A549 (cell line): ENCODE data around the gene SPATA46. TPM values are rescaled to one million over a fixed set of nuclear protein-coding genes. Genes with fewer than 3 reads are reported as not detected.

Experiments used
- ATAC-seq, 2 experiments: fragments of 200-7000 bp in 1 of 2; fragments of >200 bp in 1 of 2; cut with Nextera tagmentation in 1 of 2; cut with Tn5 transposase in 1 of 2; 3 replicates each; pipeline versions ENCODE4 v1.8.0 to v1.9.1; 2018 to 2020; ENCODE audit warnings: mild to moderate bottlenecking in 1 of 2, moderate library complexity in 1 of 2
- CTCF ChIA-PET: fragments of 300-600 bp; sonication (Branson Sonifier 250); formaldehyde crosslinking; extraction: SDS; loops from one replicate; lab custom pipeline; 2021; ENCODE audit warnings: antibody characterized with exemption, inconsistent platforms; lab: Yijun Ruan, JAX
- POLR2A ChIA-PET: fragments of 350-600 bp; formaldehyde crosslinking; extraction: SDS; loops from one replicate; lab custom pipeline; 2021; ENCODE audit warnings: antibody characterized with exemption, inconsistent platforms; lab: Yijun Ruan, JAX
- DNase-seq, 2 experiments: peaks; one replicate each; pipeline versions ENCODE4 v3.0.0 to v3.0.0-alpha.2; 2011 to 2016; ENCODE audit warnings: low read depth in 1 of 2, low spot score in 1 of 2
- FAIRE-seq: peaks from 2 replicates; lab custom pipeline; 2011; peaks lifted over from hg19 to GRCh38; lab: Jason Lieb, UNC
- H3K27ac ChIP-seq, 2 experiments: fragments of >200 bp; sonication (Bioruptor Twin); formaldehyde crosslinking; 3 replicates each; pipeline ENCODE4 v1.5.1; 2016 to 2017
- H3K4me1 ChIP-seq: fragments of >200 bp; sonication (Bioruptor Twin); formaldehyde crosslinking; 3 replicates; pipeline ENCODE4 v1.6.1; 2016
- H3K4me2 ChIP-seq: fragments of >200 bp; sonication (Bioruptor Twin); formaldehyde crosslinking; 3 replicates; pipeline ENCODE4 v1.6.1; 2016
- H3K4me3 ChIP-seq: fragments of >200 bp; sonication (Bioruptor Twin); formaldehyde crosslinking; 3 replicates; pipeline ENCODE4 v1.5.1; 2016
- H3K9me3 ChIP-seq: fragments of >200 bp; sonication (Bioruptor Twin); formaldehyde crosslinking; 3 replicates; pipeline ENCODE4 v1.6.1; 2016
- CBX8 ChIP-seq: fragments of 200-600 bp; sonication (generic); IDR thresholded peaks from 2 replicates; pipeline ENCODE4 v1.6.1; 2016
- CHD2 ChIP-seq: fragments of 150-350 bp; IDR thresholded peaks from 2 replicates; pipeline ENCODE4 v1.6.1; 2014; ENCODE audit warnings: low read length; ENCODE audit not compliant: partially characterized antibody
- EHF ChIP-seq: fragments of 250-450 bp; sonication (Bioruptor Pico); IDR thresholded peaks from 2 replicates; pipeline ENCODE4 v1.5.0; 2020; ENCODE audit warnings: mild to moderate bottlenecking
- FOSL2 ChIP-seq, 2 experiments: fragments of 450-650 bp in 1 of 2; fragments of >200 bp in 1 of 2; sonication (Bioruptor Twin) in 1 of 2; formaldehyde crosslinking; IDR thresholded peaks; 2 replicates each; pipeline versions ENCODE4 v1.5.0 to v1.6.1; 2016 to 2020; ENCODE audit warnings: mild to moderate bottlenecking in 1 of 2, moderate library complexity in 1 of 2
- GATA3 ChIP-seq: IDR thresholded peaks from 2 replicates; pipeline ENCODE4 v1.6.1; 2012; ENCODE audit warnings: borderline replicate concordance
- HEYL ChIP-seq: fragments of 250-450 bp; sonication (Bioruptor Pico); IDR thresholded peaks from 2 replicates; pipeline ENCODE4 v1.8.0; 2021; ENCODE audit warnings: mild to moderate bottlenecking, moderate library complexity
- HOXB13 ChIP-seq: fragments of 250-450 bp; sonication (Bioruptor Pico); IDR thresholded peaks from 2 replicates; pipeline ENCODE4 v1.5.0; 2020; ENCODE audit warnings: low read depth, mild to moderate bottlenecking, moderate library complexity
- JUNB ChIP-seq: fragments of >200 bp; sonication (Bioruptor Twin); formaldehyde crosslinking; IDR thresholded peaks from 2 replicates; pipeline ENCODE4 v1.6.1; 2016
- MAX ChIP-seq: IDR thresholded peaks from 2 replicates; pipeline ENCODE4 v1.6.1; 2012
- PHF8 ChIP-seq: fragments of 200-600 bp; sonication (generic); IDR thresholded peaks from 2 replicates; pipeline ENCODE4 v1.6.1; 2016; ENCODE audit warnings: low read depth, mild to moderate bottlenecking, antibody characterized with exemption, moderate library complexity, borderline replicate concordance
- RAD21 ChIP-seq, 2 experiments: fragments of >200 bp in 1 of 2; sonication (Bioruptor Twin) in 1 of 2; formaldehyde crosslinking in 1 of 2; IDR thresholded peaks in 1 of 2; conservative IDR thresholded peaks in 1 of 2; 2 replicates in 1 of 2; 3 replicates in 1 of 2; pipeline ENCODE4 v1.6.1; 2012 to 2018; ENCODE audit warnings: inconsistent platforms in 1 of 2
- REST ChIP-seq: fragments of 200-600 bp; sonication (generic); IDR thresholded peaks from 2 replicates; pipeline ENCODE4 v1.6.1; 2016; ENCODE audit warnings: antibody characterized with exemption, mild to moderate bottlenecking, moderate library complexity
- RFX5 ChIP-seq: fragments of 450-650 bp; IDR thresholded peaks from 2 replicates; pipeline ENCODE4 v1.7.1; 2014; ENCODE audit warnings: antibody characterized with exemption, mild to moderate bottlenecking, moderate library complexity
- SMC3 ChIP-seq: fragments of >200 bp; sonication (Bioruptor Twin); formaldehyde crosslinking; IDR thresholded peaks from 3 replicates; pipeline ENCODE4 v1.6.1; 2018; ENCODE audit warnings: inconsistent platforms
- SREBF2 ChIP-seq: fragments of 450-650 bp; IDR thresholded peaks from 2 replicates; pipeline ENCODE4 v1.6.1; 2014; ENCODE audit warnings: mild to moderate bottlenecking, moderate library complexity
- ZFP36 ChIP-seq: fragments of 450-650 bp; IDR thresholded peaks from 2 replicates; pipeline ENCODE4 v1.6.1; 2014; ENCODE audit warnings: borderline replicate concordance; ENCODE audit not compliant: partially characterized antibody
- WGBS: methylation state at CpG from one replicate; pipeline ENCODE4 v1.1.6; 2017; ENCODE audit errors: missing lambda C conversion rate; 5-methylcytosine and 5-hydroxymethylcytosine counted together
- polyA plus RNA-seq, 4 experiments: library from polyadenylated mRNA; depleted of rRNA in 3 of 4; stranded (reverse); fragments of >200 nt; fragmentation: RNase III in 1 of 4; extraction: RNeasy Plus Mini Kit Qiagen cat#74134 plus additional on column Dnase treatment in 1 of 4; gene quantifications; 2 replicates in 3 of 4; 3 replicates in 1 of 4; pipeline ENCODE4 v1.2.3, GENCODE V29; 2011 to 2017
- TF ChIP-seq, protein P1 (sequence below): fragments of >200 bp; sonication (Bioruptor Twin); formaldehyde crosslinking; IDR thresholded peaks from 3 replicates; pipeline ENCODE4 v1.5.1; 2016
- TF ChIP-seq, protein P2 (sequence below): fragments of >200 bp; sonication (Bioruptor Twin); formaldehyde crosslinking; IDR thresholded peaks from 3 replicates; pipeline ENCODE4 v1.6.1; 2016

The SPATA46 gene
- polyA plus RNA-seq, 2 of the 4 experiments (the other 2 are of a cell fraction), result not detected

DNA sequence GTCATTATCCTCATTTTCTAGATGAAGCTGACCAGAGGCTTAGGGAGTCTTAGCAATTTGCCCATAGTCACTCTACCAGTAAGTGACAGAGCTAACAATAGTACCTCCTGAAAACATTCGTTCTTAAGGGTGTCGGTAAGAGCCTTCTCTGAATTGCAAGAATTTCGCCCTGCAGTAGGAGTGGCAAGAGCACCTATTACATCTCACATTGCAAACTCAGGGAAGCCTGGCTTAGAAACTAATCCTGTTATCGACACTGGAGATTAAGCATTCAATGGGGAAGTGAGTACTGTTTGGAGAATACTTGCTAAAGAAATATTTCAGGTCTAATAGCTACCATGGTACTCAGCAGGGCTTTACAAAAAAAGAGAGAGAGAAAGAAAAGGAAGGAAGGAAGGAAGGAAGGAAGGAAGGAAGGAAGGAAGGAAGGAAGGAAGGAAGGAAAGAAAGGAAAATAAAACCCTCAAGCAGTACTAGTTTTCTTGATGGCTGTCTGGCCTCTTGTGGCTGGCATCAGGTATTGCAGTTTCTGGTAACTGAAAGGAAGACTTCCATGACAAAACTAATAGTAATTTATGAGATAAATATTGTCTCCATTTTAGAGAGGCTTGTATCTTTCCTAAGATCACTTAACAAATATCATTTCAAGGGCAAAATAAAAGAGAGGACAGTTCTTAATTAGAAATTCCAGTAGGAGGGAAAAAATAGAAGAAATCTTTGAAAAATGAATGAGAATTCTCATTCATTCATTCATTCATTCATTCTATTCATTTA, 15.3 kb upstream of the SPATA46 start:
- TF ChIP-seq ZFP36 (no peak), RAD21 (conservative IDR thresholded peaks at IDR 0.05 in 1 of 2, IDR thresholded peaks at IDR 0.05 in 1 of 2) (peak; percentile 76 to 81), EHF (no peak), SMC3 (peak; percentile 75)
- TF ChIP-seq, protein P1, sequence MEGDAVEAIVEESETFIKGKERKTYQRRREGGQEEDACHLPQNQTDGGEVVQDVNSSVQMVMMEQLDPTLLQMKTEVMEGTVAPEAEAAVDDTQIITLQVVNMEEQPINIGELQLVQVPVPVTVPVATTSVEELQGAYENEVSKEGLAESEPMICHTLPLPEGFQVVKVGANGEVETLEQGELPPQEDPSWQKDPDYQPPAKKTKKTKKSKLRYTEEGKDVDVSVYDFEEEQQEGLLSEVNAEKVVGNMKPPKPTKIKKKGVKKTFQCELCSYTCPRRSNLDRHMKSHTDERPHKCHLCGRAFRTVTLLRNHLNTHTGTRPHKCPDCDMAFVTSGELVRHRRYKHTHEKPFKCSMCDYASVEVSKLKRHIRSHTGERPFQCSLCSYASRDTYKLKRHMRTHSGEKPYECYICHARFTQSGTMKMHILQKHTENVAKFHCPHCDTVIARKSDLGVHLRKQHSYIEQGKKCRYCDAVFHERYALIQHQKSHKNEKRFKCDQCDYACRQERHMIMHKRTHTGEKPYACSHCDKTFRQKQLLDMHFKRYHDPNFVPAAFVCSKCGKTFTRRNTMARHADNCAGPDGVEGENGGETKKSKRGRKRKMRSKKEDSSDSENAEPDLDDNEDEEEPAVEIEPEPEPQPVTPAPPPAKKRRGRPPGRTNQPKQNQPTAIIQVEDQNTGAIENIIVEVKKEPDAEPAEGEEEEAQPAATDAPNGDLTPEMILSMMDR, result peak; percentile 82
- CTCF ChIA-PET, result interaction anchor here (0.6 to 5.9 kb wide), 20 partner anchors 10 to 1261 kb away, joined by 3 to 35 read pairs (median 3); partner anchors contain the start of gene C1orf226
- WGBS, result 53% methylated on average over 4 of the region's 4 CpGs
- Histone ChIP-seq H3K4me3 (no peak overlapping the region), H3K4me2 (no peak overlapping the region), H3K4me1 (no peaks in the 10 kb centered on the region), H3K9me3 (no peaks in the 10 kb centered on the region), H3K27ac (no peak overlapping the region)
- FAIRE-seq (no peak), ATAC-seq (peak in 1 of 2 experiments; percentile 76; a peak in 3 of 6 replicates), DNase-seq (peak; percentile 40 to 65)
- POLR2A ChIA-PET, result interaction anchor here (0.7 kb wide), 1 partner anchor 336 kb away, joined by 3 read pairs; no protein-coding TSS in a partner anchor

- H3K4me2 ChIP-seq, result no peak overlapping the region
- ATAC-seq (no peak), DNase-seq (no peak), FAIRE-seq (no peak)
- no peaks in the 10 kb centered on the region for H3K4me1 ChIP-seq
- CTCF ChIA-PET, result interaction anchor here (0.9 to 5.9 kb wide), 6 partner anchors 9 to 334 kb away, joined by 3 to 35 read pairs (median 7); partner anchors contain the start of gene C1orf226
- POLR2A ChIA-PET, result no interaction called here
- H3K9me3 ChIP-seq, result no peaks in the 10 kb centered on the region
- H3K27ac ChIP-seq, result no peak overlapping the region
- TF ChIP-seq REST (no peak), JUNB (no peak), CHD2 (no peak), ZFP36 (no peak), FOSL2 (IDR thresholded peaks at IDR 0.05) (no peak), FOSL2 (CRISPR knock-in tag; IDR thresholded peaks at IDR 0.05) (no peak)
- TF ChIP-seq, all 56 proteins: peak for 0
- 49% methylated on average over 15 of the region's 15 CpGs for WGBS
- H3K4me3 ChIP-seq, result no peak overlapping the region
Measured at GRCh38 chr1:162390396-162391185, 13.9 kb upstream of the SPATA46 start.

- DNase-seq, result no peak
- no peak for ATAC-seq
- Histone ChIP-seq H3K9me3 (no peaks in the 10 kb centered on the region), H3K4me3 (no peak overlapping the region), H3K4me2 (no peak overlapping the region), H3K27ac (no peak overlapping the region; a peak in 1 of 6 replicates)
- POLR2A ChIA-PET, result no interaction called here
- 76% methylated on average over 9 of the region's 9 CpGs for WGBS
- TF ChIP-seq SMC3 (no peak), HEYL (no peak), PHF8 (no peak), MAX (no peak), HOXB13 (CRISPR knock-in tag) (no peak), RFX5 (no peak), SREBF2 (no peak), GATA3 (no peak), CBX8 (no peak), ZFP36 (no peak), EHF (no peak)
- TF ChIP-seq, protein P2, sequence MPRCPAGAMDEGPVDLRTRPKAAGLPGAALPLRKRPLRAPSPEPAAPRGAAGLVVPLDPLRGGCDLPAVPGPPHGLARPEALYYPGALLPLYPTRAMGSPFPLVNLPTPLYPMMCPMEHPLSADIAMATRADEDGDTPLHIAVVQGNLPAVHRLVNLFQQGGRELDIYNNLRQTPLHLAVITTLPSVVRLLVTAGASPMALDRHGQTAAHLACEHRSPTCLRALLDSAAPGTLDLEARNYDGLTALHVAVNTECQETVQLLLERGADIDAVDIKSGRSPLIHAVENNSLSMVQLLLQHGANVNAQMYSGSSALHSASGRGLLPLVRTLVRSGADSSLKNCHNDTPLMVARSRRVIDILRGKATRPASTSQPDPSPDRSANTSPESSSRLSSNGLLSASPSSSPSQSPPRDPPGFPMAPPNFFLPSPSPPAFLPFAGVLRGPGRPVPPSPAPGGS, result no peak
- TF ChIP-seq, all 56 proteins: peak for 0
- FAIRE-seq, result no peak
- CTCF ChIA-PET, result interaction anchor here (0.9 to 5.9 kb wide), 4 partner anchors 8 to 336 kb away, joined by 3 to 35 read pairs (median 9); partner anchors contain the start of gene C1orf226
- no peaks in the 10 kb centered on the region for H3K4me1 ChIP-seq
Measured at GRCh38 chr1:162389971-162390370, 13.3 kb upstream of the SPATA46 start.
